Body of pancreas (tissue), 4 donors: ENCODE results near the gene VWC2L.

Source experiments
- CTCF ChIP-seq, 7 experiments: fragments of 450-650 bp in 4 of 7; fragments of 200-600 bp in 3 of 7; sonication (generic) in 3 of 7; IDR thresholded peaks; one replicate each; pipeline ENCODE4 v1.5.1; 2016 to 2019; ENCODE audit warnings: antibody characterized with exemption in 7 of 7
- POLR2A ChIP-seq, 3 donors: fragments of 450-650 bp; IDR thresholded peaks; one replicate each; pipeline ENCODE4 v1.6.1; 2016; ENCODE audit warnings: antibody characterized with exemption in 3 of 3, mild to moderate bottlenecking in 2 of 3

- no peak for TF ChIP-seq POLR2A (IDR thresholded peaks at IDR 0.05)
- no peak for TF ChIP-seq CTCF (IDR thresholded peaks at IDR 0.05)
These were observed 73.4 kb downstream of the VWC2L start for GRCh38 chr2:214484239-214484638.
